ENCODE results near the gene KRT6C. TPM values are rescaled to one million over a fixed set of nuclear protein-coding genes. Genes with fewer than 3 reads are reported as not detected.

The KRT6C gene
- total RNA-seq, 1 experiment from 2014 or later: not detected

GRCh38 chr12:52519826-52520662, 46.4 kb upstream of the KRT6C start, which contains the start of gene KRT5:
Gene KRT5 (minus strand): TSS chr12:52520394. CDS start chr12:52520296, 98 bp downstream.
- Mint-ChIP-seq H3K27ac (ENCODE audit: unreplicated experiment) (no peak within 1 kb of the TSS), H3K36me3 (ENCODE audit: insufficient read depth, unreplicated experiment) (no peaks in the 10 kb centered on the region), H3K4me1 (ENCODE audit: low read depth, unreplicated experiment) (peaks cover 12% of the 10 kb centered on the region), H3K4me3 (ENCODE audit: low read depth, unreplicated experiment) (no peak within 1 kb of the TSS), H3K27me3 (ENCODE audit: unreplicated experiment) (peaks cover 31% of the 10 kb centered on the region), H3K9me3 (ENCODE audit: low read depth, unreplicated experiment) (no peaks in the 10 kb centered on the region)
- no peak for DNase-seq
- CTCF ChIA-PET: interaction anchor here (1.4 kb wide), 1 partner anchor 13 kb away, joined by 4 read pairs; no protein-coding TSS in a partner anchor
- TF ChIP-seq CTCF (IDR thresholded peaks at IDR 0.05; ENCODE audit: unreplicated experiment): no peak
- BruUV-seq (replicated peaks): no TSS peak
- intact Hi-C loops (cut with micrococcal nuclease; ENCODE audit: unreplicated experiment): no loop called here

- peaks cover 12% of the 10 kb centered on the region for H3K4me1 Mint-ChIP-seq (ENCODE audit: low read depth, unreplicated experiment)
- H3K27me3 Mint-ChIP-seq (ENCODE audit: unreplicated experiment): peaks cover 38% of the 10 kb centered on the region
- H3K9me3 Mint-ChIP-seq (ENCODE audit: low read depth, unreplicated experiment): no peaks in the 10 kb centered on the region
- no peak for DNase-seq
- TF ChIP-seq CTCF (IDR thresholded peaks at IDR 0.05; ENCODE audit: unreplicated experiment): no peak
- H3K27ac Mint-ChIP-seq (ENCODE audit: unreplicated experiment): no peak overlapping the region
- no TSS peak for BruUV-seq (replicated peaks)
- CTCF ChIA-PET: no interaction called here
- intact Hi-C loops (cut with micrococcal nuclease; ENCODE audit: unreplicated experiment): no loop called here
- no peak overlapping the region for H3K4me3 Mint-ChIP-seq (ENCODE audit: low read depth, unreplicated experiment)
- no peaks in the 10 kb centered on the region for H3K36me3 Mint-ChIP-seq (ENCODE audit: insufficient read depth, unreplicated experiment)
Observed at GRCh38 chr12:52519387-52519703, 45.7 kb upstream of the KRT6C start.

GRCh38 chr12:52518574-52519386, 45.2 kb upstream of the KRT6C start:
- Mint-ChIP-seq H3K27ac (ENCODE audit: unreplicated experiment) (no peak overlapping the region), H3K27me3 (ENCODE audit: unreplicated experiment) (peaks cover 43% of the 10 kb centered on the region), H3K36me3 (ENCODE audit: insufficient read depth, unreplicated experiment) (no peaks in the 10 kb centered on the region), H3K4me3 (ENCODE audit: low read depth, unreplicated experiment) (no peak overlapping the region), H3K4me1 (ENCODE audit: low read depth, unreplicated experiment) (peaks cover 12% of the 10 kb centered on the region), H3K9me3 (ENCODE audit: low read depth, unreplicated experiment) (no peaks in the 10 kb centered on the region)
- intact Hi-C loops (cut with micrococcal nuclease; ENCODE audit: unreplicated experiment): no loop called here
- no TSS peak for BruUV-seq (replicated peaks)
- DNase-seq: no peak
- TF ChIP-seq CTCF (IDR thresholded peaks at IDR 0.05; ENCODE audit: unreplicated experiment): no peak
- CTCF ChIA-PET: no interaction called here

GRCh38 chr12:52517888-52518287, 44.3 kb upstream of the KRT6C start:
- H3K4me3 Mint-ChIP-seq (ENCODE audit: low read depth, unreplicated experiment): no peak overlapping the region
- H3K27ac Mint-ChIP-seq (ENCODE audit: unreplicated experiment): no peak overlapping the region
- no peaks in the 10 kb centered on the region for H3K9me3 Mint-ChIP-seq (ENCODE audit: low read depth, unreplicated experiment)
- DNase-seq: no peak
- no peaks in the 10 kb centered on the region for H3K36me3 Mint-ChIP-seq (ENCODE audit: insufficient read depth, unreplicated experiment)
- no peak for TF ChIP-seq CTCF (IDR thresholded peaks at IDR 0.05; ENCODE audit: unreplicated experiment)
- peaks cover 45% of the 10 kb centered on the region for H3K27me3 Mint-ChIP-seq (ENCODE audit: unreplicated experiment)
- peaks cover 11% of the 10 kb centered on the region for H3K4me1 Mint-ChIP-seq (ENCODE audit: low read depth, unreplicated experiment)
- CTCF ChIA-PET: no interaction called here
- intact Hi-C loops (cut with micrococcal nuclease; ENCODE audit: unreplicated experiment): no loop called here
- BruUV-seq (replicated peaks): no TSS peak

Data from Calu3 (cell line).